Keratinocyte (primary cell): ENCODE measurements around the gene YWHAB.

Experiments used
- CTCF ChIP-seq, 3 experiments: IDR thresholded peaks in 1 of 3; conservative IDR thresholded peaks in 1 of 3; optimal IDR thresholded peaks in 1 of 3; 2 replicates in 2 of 3; 3 replicates in 1 of 3; pipeline versions ENCODE3 to v1.5.1; 2011; ENCODE audit warnings: low read length in 3 of 3, mild to moderate bottlenecking in 3 of 3, moderate library complexity in 2 of 3, control low read depth in 1 of 3, inconsistent platforms in 1 of 3; ENCODE audit not compliant: insufficient read depth in 2 of 3; ENCODE audit errors: extremely low read depth in 1 of 3
- EZH2 ChIP-seq: IDR thresholded peaks from one replicate; pipeline ENCODE4 v1.6.1; 2012; ENCODE audit warnings: inconsistent platforms, mild to moderate bottlenecking, low read length, moderate library complexity

- TF ChIP-seq EZH2: no peak
- no peak for TF ChIP-seq CTCF (optimal IDR thresholded peaks at IDR 0.05 in 1 of 3, IDR thresholded peaks at IDR 0.05 in 1 of 3, conservative IDR thresholded peaks at IDR 0.05 in 1 of 3; ENCODE audit: extremely low read depth in 1 of 3, insufficient read depth in 2 of 3, low read length in 3 of 3)
These were observed 11.6 kb downstream of the YWHAB start for GRCh38 chr20:44897133-44897532.
